K562 (cell line): ENCODE data around the gene ROPN1B. TPM values are rescaled to one million over a fixed set of nuclear protein-coding genes. Genes with fewer than 3 reads are reported as not detected.

Source experiments
- ATAC-seq: fragments of 200-7000 bp; cut with Tn5 transposase; 3 replicates; pipeline ENCODE4 v1.9.1; 2020; ENCODE audit warnings: moderate library complexity
- BruUV-seq: library from RNA; stranded (reverse); fragments of 400-500 nt; replicated peaks from 2 replicates; lab custom pipeline; 2021; lab: Mats Ljungman, UMichigan
- CTCF ChIA-PET: fragments of 300-600 bp; formaldehyde crosslinking; extraction: SDS; loops from one replicate; lab custom pipeline; 2021; ENCODE audit warnings: low intra/inter-chr PET ratio; lab: Yijun Ruan, JAX
- POLR2A ChIA-PET: fragments of 300-600, 350-650 bp; sonication (Branson Sonifier 250); formaldehyde crosslinking; extraction: SDS; loops from one replicate; lab custom pipeline; 2021; ENCODE audit warnings: antibody characterized with exemption, inconsistent platforms; lab: Yijun Ruan, JAX
- DNase-seq, 4 experiments: peaks; one replicate each; pipeline versions ENCODE4 v3.0.0 to v3.0.0-alpha.2; 2011 to 2018; ENCODE audit warnings: low spot score in 3 of 4, mixed read lengths in 3 of 4; ENCODE audit errors: extremely low read depth in 1 of 4
- FAIRE-seq: peaks from 2 replicates; lab custom pipeline; 2011; peaks lifted over from hg19 to GRCh38; lab: Jason Lieb, UNC
- H2AFZ ChIP-seq: 2 replicates; pipeline ENCODE4 v1.6.0; 2011; ENCODE audit warnings: low read depth, low read length, control low read depth, inconsistent platforms
- H3K27ac ChIP-seq: fragments of 200-600 bp; 3 replicates; pipeline ENCODE4 v1.8.0; 2011; ENCODE audit warnings: low read depth, mild to moderate bottlenecking, control low read depth, inconsistent platforms, low read length, moderate library complexity, mixed read lengths; ENCODE audit errors: extremely low read depth
- H3K27me3 ChIP-seq, 2 experiments: fragments of 300-600 bp in 1 of 2; 2 replicates in 1 of 2; 3 replicates in 1 of 2; pipeline versions ENCODE4 v1.6.0 to v1.8.0; 2011; ENCODE audit warnings: inconsistent platforms in 2 of 2, low read length in 2 of 2, mild to moderate bottlenecking in 1 of 2, mixed read lengths in 1 of 2, moderate library complexity in 1 of 2; ENCODE audit not compliant: control insufficient read depth in 2 of 2, insufficient read depth in 2 of 2
- H3K36me3 ChIP-seq: fragments of 300-600 bp; 3 replicates; pipeline ENCODE4 v1.8.0; 2011; ENCODE audit warnings: mild to moderate bottlenecking, low read length, inconsistent platforms; ENCODE audit not compliant: control insufficient read depth, insufficient read depth
- H3K4me1 ChIP-seq, 2 experiments: fragments of 200-600 bp in 1 of 2; replicated peaks in 1 of 2; 2 replicates in 1 of 2; 3 replicates in 1 of 2; pipeline versions ENCODE4 v1.5.1 to v1.8.0; 2011; ENCODE audit warnings: inconsistent platforms in 2 of 2, low read length in 2 of 2, mild to moderate bottlenecking in 1 of 2, mixed read lengths in 1 of 2, moderate library complexity in 1 of 2; ENCODE audit not compliant: control insufficient read depth in 2 of 2, insufficient read depth in 2 of 2
- H3K4me2 ChIP-seq: 2 replicates; pipeline ENCODE4 v1.6.1; 2011; ENCODE audit warnings: low read length, control low read depth, inconsistent platforms, mixed read lengths; ENCODE audit not compliant: insufficient read depth
- H3K4me3 ChIP-seq: fragments of 200-600 bp; sonication (generic), shearing (Covaris generic); 2 replicates; pipeline ENCODE4 v1.5.1; 2016; ENCODE audit warnings: control low read depth, inconsistent platforms
- H3K79me2 ChIP-seq: fragments of 200-600 bp; 3 replicates; pipeline ENCODE4 v1.8.0; 2011; ENCODE audit warnings: low read length, inconsistent platforms; ENCODE audit not compliant: control insufficient read depth, insufficient read depth
- H3K9ac ChIP-seq, 2 experiments: 2 replicates each; pipeline versions ENCODE4 v1.6.0 to v1.6.1; 2011; ENCODE audit warnings: low read depth in 2 of 2, low read length in 2 of 2, control low read depth in 1 of 2, inconsistent platforms in 1 of 2, mild to moderate bottlenecking in 1 of 2, mixed read lengths in 1 of 2; ENCODE audit not compliant: insufficient read depth in 1 of 2
- H3K9me1 ChIP-seq: one replicate; pipeline ENCODE4 v1.6.0; 2011; ENCODE audit warnings: inconsistent platforms, mild to moderate bottlenecking, low read length, moderate library complexity; ENCODE audit not compliant: control insufficient read depth, insufficient read depth
- H3K9me3 ChIP-seq: replicated peaks from 2 replicates; pipeline ENCODE4 v1.5.1; 2011; ENCODE audit warnings: low read depth, low read length, inconsistent platforms; ENCODE audit not compliant: control insufficient read depth, insufficient read depth
- H4K20me1 ChIP-seq: replicated peaks from 2 replicates; pipeline ENCODE4 v1.6.1; 2011; ENCODE audit warnings: low read length, inconsistent platforms, mixed read lengths; ENCODE audit not compliant: control insufficient read depth, insufficient read depth
- BRD9 ChIP-seq: fragments of 450-650 bp; IDR thresholded peaks from 2 replicates; pipeline ENCODE4 v1.6.1; 2018; ENCODE audit warnings: low read depth; ENCODE audit not compliant: partially characterized antibody
- CBX8 ChIP-seq: fragments of 200-600 bp; sonication (generic); IDR thresholded peaks from 2 replicates; pipeline ENCODE4 v1.6.1; 2012; ENCODE audit warnings: borderline replicate concordance, mixed run types, low read depth, mild to moderate bottlenecking, moderate library complexity, mixed read lengths, low read length, control low read depth, inconsistent platforms; ENCODE audit not compliant: poor library complexity, severe bottlenecking; ENCODE audit errors: extremely low read depth
- GABPA ChIP-seq: fragments of 200-800 bp; sonication (Bioruptor generic); conservative IDR thresholded peaks from 2 replicates; pipeline ENCODE4 v1.6.1; 2016; ENCODE audit warnings: low read depth, missing genetic modification characterization, missing compliant biosample characterization
- HIVEP1 ChIP-seq: fragments of 250-450 bp; sonication (Bioruptor Pico); IDR thresholded peaks from 2 replicates; pipeline ENCODE4 v1.4.0; 2020; ENCODE audit warnings: mild to moderate bottlenecking
- NEUROD1 ChIP-seq: fragments of 150-350 bp; IDR thresholded peaks from 2 replicates; pipeline ENCODE4 v1.6.1; 2014; ENCODE audit warnings: borderline replicate concordance, low read length, low read depth; ENCODE audit not compliant: partially characterized antibody
- NFE2 ChIP-seq: IDR thresholded peaks from 2 replicates; pipeline ENCODE4 v1.6.1; 2014; ENCODE audit warnings: antibody characterized with exemption, low read depth
- PCBP2 ChIP-seq: fragments of 200-400 bp; formaldehyde crosslinking; IDR thresholded peaks from 2 replicates; pipeline ENCODE4 v1.6.1; 2018; ENCODE audit warnings: low read length, low read depth, mild to moderate bottlenecking, moderate library complexity; ENCODE audit not compliant: poor library complexity, severe bottlenecking
- SAFB2 ChIP-seq: fragments of 200-400 bp; formaldehyde crosslinking; IDR thresholded peaks from 2 replicates; pipeline ENCODE4 v1.6.1; 2018; ENCODE audit warnings: borderline replicate concordance, low read length, low read depth, moderate library complexity; ENCODE audit not compliant: severe bottlenecking
- STAG1 ChIP-seq: sonication (generic); formaldehyde crosslinking; IDR thresholded peaks from 2 replicates; pipeline ENCODE4 v1.5.0; 2020; ENCODE audit warnings: missing genetic modification reagents, borderline replicate concordance
- TEAD1 ChIP-seq, 2 experiments: fragments of 450-650 bp in 1 of 2; sonication (generic) in 1 of 2; formaldehyde crosslinking; IDR thresholded peaks; 2 replicates each; pipeline versions ENCODE4 v1.4.0 to v1.8.0; 2020 to 2022; ENCODE audit warnings: mild to moderate bottlenecking in 2 of 2, missing genetic modification reagents in 1 of 2
- XRCC5 ChIP-seq: fragments of 200-400 bp; formaldehyde crosslinking; IDR thresholded peaks from 2 replicates; pipeline ENCODE4 v1.6.1; 2017; ENCODE audit warnings: low read depth, mild to moderate bottlenecking, low read length
- in situ Hi-C: fragments of 300-500 bp; cut with MboI; formaldehyde crosslinking; loops from 4 replicates; pipeline ENCODE4 v1.15.0; 2018; ENCODE audit warnings: inconsistent platforms, mixed read lengths
- intact Hi-C: fragments of 100-400 bp; cut with micrococcal nuclease; formaldehyde crosslinking; loops from 2 replicates; pipeline ENCODE4 v1.14.2; 2022
- polyA plus RNA-seq, 8 experiments: library from polyadenylated mRNA; depleted of rRNA in 4 of 8; stranded (reverse) in 5 of 8; unstranded in 3 of 8; fragments of >200 nt; fragmentation: Nextera tagmentation in 2 of 8; fragmentation: Illumina TruSeq in 1 of 8; extraction: Ambion mirVana in 2 of 8; extraction: Trizol in 1 of 8; gene quantifications; 2 replicates each; pipeline versions ENCODE4 v1.2.1 to v1.2.3, GENCODE V29; 2011 to 2014; ENCODE audit warnings: inconsistent platforms in 1 of 8, missing spikeins in 1 of 8
- total RNA-seq, 7 experiments: library from RNA; depleted of rRNA in 6 of 7; stranded (reverse); fragments of >200 nt in 6 of 7; fragmentation: Illumina TruSeq in 2 of 7; extraction: Trizol in 2 of 7; gene quantifications; 2 replicates each; pipeline versions ENCODE4 v1.2.1 to v1.2.3, GENCODE V29; 2011 to 2021; ENCODE audit warnings: low replicate concordance in 1 of 7
- TF ChIP-seq, protein P1 (sequence below): fragments of 450-650 bp; IDR thresholded peaks from 2 replicates; pipeline ENCODE4 v1.6.1; 2018; ENCODE audit warnings: mild to moderate bottlenecking, low read depth; ENCODE audit not compliant: partially characterized antibody
- TF ChIP-seq, protein P2 (sequence below): fragments of 450-650 bp; IDR thresholded peaks from 2 replicates; pipeline ENCODE4 v1.6.1; 2016; ENCODE audit warnings: antibody characterized with exemption
- TF ChIP-seq, protein P3 (sequence below): fragments of 450-650 bp; IDR thresholded peaks from 2 replicates; pipeline ENCODE4 v1.6.1; 2016; ENCODE audit warnings: mild to moderate bottlenecking

ROPN1B gene
- total and polyA plus RNA-seq, 9 of the 15 experiments (the other 6 are each of a cell fraction or from before 2014, with no cell fraction given), result not detected

DNA sequence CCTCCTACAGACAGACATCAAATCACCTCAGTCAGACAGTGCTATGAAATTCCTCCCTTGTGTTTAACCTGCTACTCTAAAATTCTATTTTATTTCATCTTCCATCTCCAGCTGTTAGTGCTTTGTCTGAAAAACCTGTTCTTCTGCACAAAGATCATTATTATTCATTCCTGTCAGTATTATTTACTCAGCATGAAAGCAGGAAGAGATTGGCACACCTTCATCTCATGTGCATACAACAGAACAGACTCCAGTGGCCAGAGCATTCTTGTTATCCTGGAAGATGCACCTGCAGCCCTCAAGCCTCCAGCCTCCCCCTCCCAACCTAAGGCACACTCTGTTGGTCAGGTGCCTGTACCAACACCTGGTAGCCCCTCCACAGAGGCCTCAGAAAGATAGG lies 1.8 kb upstream of the ROPN1B start:
- no peak for FAIRE-seq
- Histone ChIP-seq H4K20me1 (no peaks in the 10 kb centered on the region), H3K36me3 (no peaks in the 10 kb centered on the region), H3K9me3 (no peaks in the 10 kb centered on the region), H3K27ac (no peak overlapping the region), H3K79me2 (no peaks in the 10 kb centered on the region), H3K4me1 (no peaks in the 10 kb centered on the region), H3K27me3 (no peaks in the 10 kb centered on the region), H3K9me1 (no peaks in the 10 kb centered on the region), H2AFZ (no peak overlapping the region), H3K4me3 (no peak overlapping the region), H3K4me2 (no peak overlapping the region), H3K9ac (no peak overlapping the region)
- intact Hi-C loops, result no loop called here
- no TSS peak for BruUV-seq
- ChIA-PET CTCF (no interaction called here), POLR2A (no interaction called here)
- TF ChIP-seq SAFB2 (no peak), HIVEP1 (no peak), TEAD1 (CRISPR knock-in tag; IDR thresholded peaks at IDR 0.05) (no peak), NEUROD1 (no peak), CBX8 (no peak), NFE2 (no peak), STAG1 (CRISPR knock-in tag) (no peak), BRD9 (no peak), XRCC5 (no peak), GABPA (no peak), PCBP2 (no peak)
- TF ChIP-seq, protein P1, sequence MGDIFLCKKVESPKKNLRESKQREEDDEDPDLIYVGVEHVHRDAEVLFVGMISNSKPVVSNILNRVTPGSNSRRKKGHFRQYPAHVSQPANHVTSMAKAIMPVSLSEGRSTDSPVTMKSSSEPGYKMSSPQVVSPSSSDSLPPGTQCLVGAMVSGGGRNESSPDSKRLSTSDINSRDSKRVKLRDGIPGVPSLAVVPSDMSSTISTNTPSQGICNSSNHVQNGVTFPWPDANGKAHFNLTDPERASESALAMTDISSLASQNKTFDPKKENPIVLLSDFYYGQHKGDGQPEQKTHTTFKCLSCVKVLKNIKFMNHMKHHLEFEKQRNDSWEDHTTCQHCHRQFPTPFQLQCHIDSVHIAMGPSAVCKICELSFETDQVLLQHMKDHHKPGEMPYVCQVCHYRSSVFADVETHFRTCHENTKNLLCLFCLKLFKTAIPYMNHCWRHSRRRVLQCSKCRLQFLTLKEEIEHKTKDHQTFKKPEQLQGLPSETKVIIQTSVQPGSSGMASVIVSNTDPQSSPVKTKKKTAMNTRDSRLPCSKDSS, result no peak
- TF ChIP-seq, protein P2, sequence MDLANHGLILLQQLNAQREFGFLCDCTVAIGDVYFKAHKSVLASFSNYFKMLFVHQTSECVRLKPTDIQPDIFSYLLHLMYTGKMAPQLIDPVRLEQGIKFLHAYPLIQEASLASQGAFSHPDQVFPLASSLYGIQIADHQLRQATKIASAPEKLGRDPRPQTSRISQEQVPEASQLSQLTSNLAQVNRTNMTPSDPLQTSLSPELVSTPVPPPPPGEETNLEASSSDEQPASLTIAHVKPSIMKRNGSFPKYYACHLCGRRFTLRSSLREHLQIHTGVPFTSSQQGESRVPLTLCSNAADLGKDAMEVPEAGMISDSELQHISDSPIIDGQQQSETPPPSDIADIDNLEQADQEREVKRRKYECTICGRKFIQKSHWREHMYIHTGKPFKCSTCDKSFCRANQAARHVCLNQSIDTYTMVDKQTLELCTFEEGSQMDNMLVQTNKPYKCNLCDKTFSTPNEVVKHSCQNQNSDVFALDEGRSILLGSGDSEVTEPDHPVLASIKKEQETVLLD, result no peak
- TF ChIP-seq, protein P3, sequence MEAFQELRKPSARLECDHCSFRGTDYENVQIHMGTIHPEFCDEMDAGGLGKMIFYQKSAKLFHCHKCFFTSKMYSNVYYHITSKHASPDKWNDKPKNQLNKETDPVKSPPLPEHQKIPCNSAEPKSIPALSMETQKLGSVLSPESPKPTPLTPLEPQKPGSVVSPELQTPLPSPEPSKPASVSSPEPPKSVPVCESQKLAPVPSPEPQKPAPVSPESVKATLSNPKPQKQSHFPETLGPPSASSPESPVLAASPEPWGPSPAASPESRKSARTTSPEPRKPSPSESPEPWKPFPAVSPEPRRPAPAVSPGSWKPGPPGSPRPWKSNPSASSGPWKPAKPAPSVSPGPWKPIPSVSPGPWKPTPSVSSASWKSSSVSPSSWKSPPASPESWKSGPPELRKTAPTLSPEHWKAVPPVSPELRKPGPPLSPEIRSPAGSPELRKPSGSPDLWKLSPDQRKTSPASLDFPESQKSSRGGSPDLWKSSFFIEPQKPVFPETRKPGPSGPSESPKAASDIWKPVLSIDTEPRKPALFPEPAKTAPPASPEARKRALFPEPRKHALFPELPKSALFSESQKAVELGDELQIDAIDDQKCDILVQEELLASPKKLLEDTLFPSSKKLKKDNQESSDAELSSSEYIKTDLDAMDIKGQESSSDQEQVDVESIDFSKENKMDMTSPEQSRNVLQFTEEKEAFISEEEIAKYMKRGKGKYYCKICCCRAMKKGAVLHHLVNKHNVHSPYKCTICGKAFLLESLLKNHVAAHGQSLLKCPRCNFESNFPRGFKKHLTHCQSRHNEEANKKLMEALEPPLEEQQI, result no peak
- in situ Hi-C loops, result loop anchor here (5.0 kb wide), 1 partner anchor 1975 kb away; the partner anchor contains the start of gene ROPN1
- DNase-seq, result no peak
- ATAC-seq, result no peak
